ENCODE measurements around the gene OR2F2. TPM values are rescaled to one million over a fixed set of nuclear protein-coding genes. Genes with fewer than 3 reads are reported as not detected.

Gene OR2F2
- total and polyA plus RNA-seq, 3 donors from 2014 or later = 0.30 to 3.5 (median 1.2) TPM

GRCh38 chr7:143900230-143900766, 34.7 kb upstream of the OR2F2 start:
- WGBS, 2 donors = 37% methylated on average over 5 of the region's 5 CpGs
- Histone ChIP-seq H3K4me3 (no peak overlapping the region), H3K9me3 (no peaks in the 10 kb centered on the region), H3K4me1 (peaks cover 14% of the 10 kb centered on the region), H3K27me3 (no peaks in the 10 kb centered on the region), H3K36me3 (ENCODE audit: low read depth, missing control alignments) (no peaks in the 10 kb centered on the region), H3K27ac (peak overlapping the region in 1 of 2 donors; percentile 95)
- intact Hi-C loops (cut with DNase I; ENCODE audit: low total_unique reads) = no loop called here
- TF ChIP-seq CTCF (IDR thresholded peaks at IDR 0.05) (no peak), POLR2A (IDR thresholded peaks at IDR 0.05) (no peak)
- DNase-seq = no peak

GRCh38 chr7:143901332-143901667, 33.7 kb upstream of the OR2F2 start:
- H3K4me3 ChIP-seq = peak overlapping the region; percentile 85 to 93
- DNase-seq = peak; percentile 72
- intact Hi-C loops (cut with DNase I; ENCODE audit: low total_unique reads) = no loop called here
- TF ChIP-seq POLR2A (IDR thresholded peaks at IDR 0.05) = no peak
- no peak for TF ChIP-seq CTCF (IDR thresholded peaks at IDR 0.05)
- H3K36me3 ChIP-seq (ENCODE audit: low read depth, missing control alignments) = no peaks in the 10 kb centered on the region
- no peaks in the 10 kb centered on the region for H3K9me3 ChIP-seq
- peak overlapping the region; percentile 91 to 95 for H3K27ac ChIP-seq
- H3K4me1 ChIP-seq = peaks cover 14% of the 10 kb centered on the region
- H3K27me3 ChIP-seq = no peaks in the 10 kb centered on the region
- WGBS, 2 donors = 0 to 1% methylated on average over 10 to 14 of the region's 14 CpGs

GRCh38 chr7:143901668-143902331, 33.2 kb upstream of the OR2F2 start, which contains the start of gene TCAF1:
Gene TCAF1 (minus strand): TSS chr7:143902176. CDS start chr7:143876608, 25,568 bp downstream.
- 0 to 1% methylated on average over 32 to 50 of the region's 50 CpGs for WGBS, 2 donors
- peaks cover 14% of the 10 kb centered on the region for H3K4me1 ChIP-seq

GRCh38 chr7:143902332-143902899, 32.6 kb upstream of the OR2F2 start:
- Histone ChIP-seq H3K36me3 (ENCODE audit: low read depth, missing control alignments) (no peaks in the 10 kb centered on the region), H3K27ac (peak overlapping the region in 1 of 2 donors; percentile 95), H3K4me1 (peaks cover 14% of the 10 kb centered on the region), H3K27me3 (no peaks in the 10 kb centered on the region), H3K4me3 (peak overlapping the region; percentile 85 to 93), H3K9me3 (no peaks in the 10 kb centered on the region)
- WGBS, 2 donors = 38 to 50% methylated on average over 13 to 14 of the region's 14 CpGs
- intact Hi-C loops (cut with DNase I; ENCODE audit: low total_unique reads) = no loop called here
- TF ChIP-seq POLR2A (IDR thresholded peaks at IDR 0.05) = no peak
- no peak for TF ChIP-seq CTCF (IDR thresholded peaks at IDR 0.05)
- DNase-seq = no peak

More at GRCh38 chr7:143901668-143902331, 33.2 kb upstream of the OR2F2 start, which contains the start of gene TCAF1:
- no peaks in the 10 kb centered on the region for H3K9me3 ChIP-seq
- peak within 1 kb of the TSS; percentile 85 to 93 for H3K4me3 ChIP-seq
- no peaks in the 10 kb centered on the region for H3K27me3 ChIP-seq
- no peaks in the 10 kb centered on the region for H3K36me3 ChIP-seq (ENCODE audit: low read depth, missing control alignments)
- intact Hi-C loops (cut with DNase I; ENCODE audit: low total_unique reads) = no loop called here
- peak within 1 kb of the TSS; percentile 91 to 95 for H3K27ac ChIP-seq
- TF ChIP-seq POLR2A (IDR thresholded peaks at IDR 0.05) (no peak), CTCF (IDR thresholded peaks at IDR 0.05) (no peak)
- peak; percentile 98 for DNase-seq
